LHCN-M2 (cell line): ENCODE measurements around the gene TOMT. TPM values are rescaled to one million over a fixed set of nuclear protein-coding genes. Genes with fewer than 3 reads are reported as not detected.

Experiments
- DNase-seq: peaks from one replicate; pipeline ENCODE4 v3.0.0-alpha.2; 2012; ENCODE audit warnings: low read depth
- polyA plus RNA-seq: library from polyadenylated mRNA; unstranded; fragments of >200 nt; gene quantifications from one replicate; pipeline ENCODE4 v1.2.1, GENCODE V29; 2012; ENCODE audit warnings: missing spikeins
- total RNA-seq: library from RNA; depleted of rRNA; stranded (reverse); fragments of >200 nt; gene quantifications from 2 replicates; pipeline ENCODE4 v1.2.3, GENCODE V29; 2014; rRNA removed

Gene TOMT
- total RNA-seq = not detected in 2 replicates
- not detected for polyA plus RNA-seq

- no peak for DNase-seq
Observed at GRCh38 chr11:72105888-72106287, at the start of gene TOMT. Gene TOMT (plus strand): TSS chr11:72105924. CDS start chr11:72105952, 28 bp downstream.

GRCh38 chr11:72058416-72059034 lies 47.2 kb upstream of the TOMT start:
- peak; percentile 30 for DNase-seq

DNA sequence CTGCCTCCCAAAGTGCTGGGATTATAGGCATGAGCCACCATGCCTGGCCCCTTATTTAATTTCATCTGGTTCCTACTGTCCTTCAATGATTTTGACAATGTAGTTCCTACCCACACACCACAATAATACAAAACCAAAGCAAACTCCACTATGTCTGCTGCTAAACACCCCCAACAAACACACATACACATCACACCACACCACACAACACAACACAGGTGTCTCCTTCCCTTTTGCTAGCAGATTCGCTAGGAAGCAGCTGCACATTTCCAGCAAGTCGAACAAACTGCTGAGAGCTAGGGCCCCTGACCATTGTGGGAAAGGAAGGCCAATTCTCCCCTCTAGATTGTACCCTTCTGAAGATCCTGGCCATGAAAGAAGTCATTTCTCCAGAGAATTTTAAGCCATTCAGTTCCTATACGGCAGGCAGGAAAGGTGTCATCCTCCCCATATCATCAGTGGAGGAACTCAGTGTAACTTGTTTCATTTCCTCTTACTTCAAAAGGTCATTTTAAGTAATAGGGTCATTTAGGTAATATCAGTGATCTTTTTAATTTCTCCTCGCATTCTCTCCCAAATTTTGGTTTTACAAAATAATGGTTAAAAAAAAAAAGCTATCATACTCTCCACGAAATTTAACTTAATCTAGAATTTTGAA lies 43.9 kb upstream of the TOMT start:
- no peak for DNase-seq

DNA sequence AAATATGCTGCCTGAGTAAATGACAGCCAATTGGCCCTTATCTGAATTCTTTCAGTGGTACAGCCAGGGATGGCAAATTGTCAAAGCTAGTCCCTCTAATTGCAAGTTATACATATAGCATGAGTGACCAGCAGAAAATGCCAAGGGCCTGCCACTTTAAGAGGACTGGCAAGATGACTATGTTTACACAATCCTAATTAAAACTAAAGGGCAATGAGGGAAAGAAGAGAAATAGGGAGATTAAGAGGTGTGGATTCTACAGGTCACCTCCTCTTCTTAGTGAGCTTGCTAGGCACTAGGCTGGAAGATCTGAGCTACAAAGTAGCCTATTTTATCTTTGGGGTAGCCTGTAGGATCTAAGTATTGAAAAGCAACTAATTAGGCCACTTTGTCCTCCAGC lies 38.9 kb upstream of the TOMT start:
- no peak for DNase-seq

DNA sequence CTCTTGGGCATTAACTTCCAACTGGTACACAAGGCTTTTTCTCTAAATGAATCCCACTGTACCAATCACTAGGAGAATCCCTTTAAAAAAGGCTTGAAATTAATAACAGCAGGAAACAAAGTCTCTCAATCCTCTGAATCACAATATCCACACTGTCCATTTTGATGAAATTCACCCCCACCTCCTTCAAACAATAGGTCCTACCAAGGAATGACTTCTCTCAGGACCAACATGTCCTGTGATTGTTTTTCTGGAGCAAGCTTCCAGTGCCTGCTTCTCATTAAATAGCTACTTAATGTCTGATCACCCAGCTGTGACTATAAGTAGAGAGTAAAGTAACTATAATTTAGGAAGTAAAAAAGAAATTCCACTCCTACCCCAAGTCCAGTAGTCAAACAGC lies 38.5 kb upstream of the TOMT start:
- DNase-seq = no peak

DNA sequence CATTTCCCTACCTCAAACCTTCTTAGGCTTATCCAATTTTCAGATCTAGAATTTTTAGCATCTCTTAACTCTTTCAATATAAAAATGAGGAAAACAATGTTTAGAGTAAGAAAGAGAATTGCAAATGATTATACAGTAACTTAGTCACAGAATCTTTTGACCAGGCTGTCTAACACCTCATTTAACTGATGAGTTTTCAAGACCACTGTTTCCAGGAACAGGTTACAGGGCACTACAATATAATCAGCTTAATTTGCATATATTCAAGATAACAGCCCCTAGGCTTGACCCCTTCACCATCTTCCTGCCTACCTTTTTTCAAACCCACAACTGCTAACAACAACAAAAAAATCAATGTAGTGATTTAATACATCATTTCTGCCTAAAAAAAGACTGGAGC lies 38.0 kb upstream of the TOMT start:
- DNase-seq = no peak

DNA sequence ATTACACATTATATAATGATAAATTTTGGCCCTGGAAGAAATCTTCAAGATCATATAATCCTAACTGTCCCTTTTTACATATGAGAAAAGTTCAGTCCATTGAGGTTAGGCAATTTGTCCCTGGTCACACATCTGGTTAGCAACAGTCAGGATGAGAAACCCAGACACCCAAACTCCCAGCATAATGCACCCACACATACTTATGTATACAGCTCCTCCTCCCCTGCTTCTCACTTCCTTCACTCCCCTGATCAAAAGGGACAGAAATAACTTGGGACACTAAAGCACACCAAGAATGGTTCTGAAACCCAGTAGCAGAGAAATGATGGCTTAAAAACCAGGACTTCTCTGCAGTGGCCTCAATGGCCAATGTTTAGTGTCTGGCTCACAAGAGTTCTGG lies 36.5 kb upstream of the TOMT start:
- peak; percentile 26 for DNase-seq

DNA sequence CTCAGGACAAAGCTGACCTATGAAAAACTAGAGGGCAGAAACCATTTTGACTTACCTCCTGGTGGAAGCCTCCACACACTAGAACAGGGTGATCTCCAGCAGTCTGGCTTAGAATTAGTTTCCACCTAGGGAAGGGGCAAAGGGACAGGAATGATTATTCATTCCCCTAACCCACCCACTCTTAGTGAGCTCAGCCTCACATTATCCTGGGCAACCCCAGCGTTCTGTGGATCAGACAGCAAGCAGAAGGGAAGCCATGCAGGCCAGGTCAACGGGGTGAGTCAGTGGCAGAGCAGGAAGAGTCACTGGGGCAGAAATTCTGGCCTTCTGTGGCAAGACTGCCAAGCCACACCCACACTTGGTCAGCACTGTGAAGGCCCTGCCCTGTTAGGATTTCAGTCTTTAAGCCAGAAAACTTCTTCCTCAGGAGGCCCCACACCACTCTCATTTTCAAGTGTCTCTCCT lies 35.9 kb upstream of the TOMT start:
- DNase-seq = peak; percentile 85

DNA sequence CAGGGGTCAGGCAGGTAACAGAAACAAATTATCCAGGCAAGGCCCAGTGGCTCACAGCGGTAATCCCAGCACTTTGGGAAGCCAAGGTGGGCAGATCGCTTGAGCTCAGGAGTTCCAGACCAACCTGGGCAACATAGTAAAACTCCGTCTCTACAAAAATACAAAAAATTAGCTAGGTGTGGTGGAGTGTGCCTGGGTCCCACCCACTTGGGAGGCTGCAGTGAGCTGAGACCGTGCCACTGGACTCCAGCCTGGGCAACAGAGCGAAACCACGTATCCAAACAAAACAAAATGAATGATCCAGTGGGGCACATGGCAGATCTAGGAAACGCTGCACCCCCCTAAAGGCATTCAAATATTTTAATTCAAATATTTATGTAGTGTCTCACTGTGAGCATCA lies 35.2 kb upstream of the TOMT start:
- no peak for DNase-seq

GRCh38 chr11:72072348-72072747 lies 33.4 kb upstream of the TOMT start:
- DNase-seq = peak; percentile 74

DNA sequence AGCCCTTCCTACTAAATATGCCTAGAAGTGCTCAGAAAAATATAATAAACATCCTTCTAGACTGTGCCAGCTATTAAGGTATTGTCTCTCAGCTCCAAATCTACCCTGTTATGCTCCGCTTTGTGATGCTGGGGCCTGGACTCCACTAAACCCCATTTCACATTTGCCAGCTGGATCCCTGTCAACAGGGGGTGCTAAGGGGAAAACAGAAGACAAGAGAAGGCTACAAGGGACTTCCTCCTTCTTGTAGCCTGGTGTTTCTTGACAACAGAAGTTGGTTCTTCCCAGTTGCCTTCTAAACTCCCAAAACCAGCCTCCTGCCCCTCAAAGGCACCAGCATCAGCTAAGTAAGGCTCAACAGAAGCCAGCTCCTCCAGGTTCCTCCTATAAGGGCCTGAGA lies 30.6 kb upstream of the TOMT start:
- DNase-seq = peak; percentile 30

- no peak for DNase-seq
Observed at GRCh38 chr11:72075756-72076155, 30.0 kb upstream of the TOMT start.

- DNase-seq = no peak
Observed at GRCh38 chr11:72078477-72078876, 27.2 kb upstream of the TOMT start.

- DNase-seq = no peak
Observed at GRCh38 chr11:72079819-72080325, 25.9 kb upstream of the TOMT start.

DNA sequence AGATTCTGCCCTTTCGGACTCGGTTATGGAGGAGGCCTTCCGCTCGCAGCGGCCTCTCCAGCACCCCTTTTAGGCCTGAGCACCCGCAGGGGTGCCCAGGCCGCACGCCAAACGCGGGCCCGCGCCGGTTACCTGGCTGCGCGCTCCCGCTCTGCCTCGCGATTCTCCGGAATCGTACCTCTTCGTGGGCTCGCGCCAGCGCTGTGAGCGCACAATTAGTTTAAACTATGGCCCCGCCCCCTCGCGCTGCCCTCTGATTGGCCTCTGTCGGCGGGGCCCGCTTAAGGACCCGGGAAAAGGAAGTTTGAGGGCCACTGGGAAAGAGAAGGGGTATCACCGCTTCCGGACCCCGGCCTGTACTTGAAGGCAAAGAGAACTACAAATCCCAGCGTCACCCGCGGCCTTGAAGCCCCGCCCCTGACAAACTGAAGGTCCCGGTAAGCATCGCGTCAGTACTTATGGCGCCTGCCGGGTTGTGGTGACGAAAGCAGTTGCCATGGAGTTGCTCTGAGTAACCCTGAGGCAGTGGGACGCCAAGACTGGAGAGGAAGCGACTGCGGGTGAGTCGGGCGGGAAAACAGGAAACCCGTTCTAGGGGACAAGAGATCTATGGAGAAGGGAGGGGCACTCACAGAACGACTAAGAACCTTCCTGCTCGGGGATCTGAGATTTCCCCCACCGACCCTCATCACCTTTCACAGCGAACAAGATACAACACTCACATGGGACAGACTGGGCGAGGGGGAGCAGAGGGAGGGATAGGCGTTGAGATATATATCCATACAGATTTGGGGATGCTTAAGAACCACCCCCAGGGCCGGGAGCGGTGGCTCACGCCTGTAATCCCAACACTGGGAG lies 25.2 kb upstream of the TOMT start, which contains the start of the genes LRRC51 and NUMA1:
LRRC51 (plus strand) TSS at position 525 of the 858 bp plus-strand sequence. CDS start 8,234 bp downstream, outside the sequence.
NUMA1 (minus strand) TSS at position 217 of the 858 bp plus-strand sequence. CDS start 44,599 bp downstream, outside the sequence.
- peak; percentile 100 for DNase-seq

GRCh38 chr11:72081184-72081644 lies 24.5 kb upstream of the TOMT start:
- DNase-seq = no peak

DNA sequence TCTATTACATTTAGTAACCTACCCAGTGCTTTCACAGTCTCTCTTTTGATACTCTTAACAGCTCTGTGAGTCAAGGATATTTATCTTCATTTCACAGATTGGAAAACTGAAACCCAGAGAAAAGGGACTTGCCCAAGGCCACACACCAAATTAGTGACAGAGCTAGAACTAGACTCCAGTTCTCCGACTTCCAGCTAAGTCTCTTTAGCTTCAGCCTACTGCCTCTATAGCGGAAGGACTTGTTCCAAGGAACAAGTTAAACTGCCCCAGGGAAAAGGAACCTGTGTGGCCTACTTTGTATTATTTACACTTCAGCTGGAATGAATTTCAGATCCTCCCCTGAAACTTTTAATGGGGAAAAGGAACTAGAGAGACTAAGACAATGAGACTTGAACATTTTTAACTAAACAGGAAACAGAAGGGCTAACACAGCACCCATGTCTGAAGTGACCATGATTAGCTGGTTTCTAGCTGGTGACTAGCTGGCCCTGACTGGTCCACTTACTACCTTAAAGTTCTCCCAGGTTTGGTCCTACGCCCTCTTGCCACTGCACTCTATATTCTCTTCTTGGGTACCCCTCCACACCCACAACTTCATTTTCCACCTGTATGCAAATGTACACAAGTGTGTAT lies 23.8 kb upstream of the TOMT start:
- DNase-seq = no peak

DNA sequence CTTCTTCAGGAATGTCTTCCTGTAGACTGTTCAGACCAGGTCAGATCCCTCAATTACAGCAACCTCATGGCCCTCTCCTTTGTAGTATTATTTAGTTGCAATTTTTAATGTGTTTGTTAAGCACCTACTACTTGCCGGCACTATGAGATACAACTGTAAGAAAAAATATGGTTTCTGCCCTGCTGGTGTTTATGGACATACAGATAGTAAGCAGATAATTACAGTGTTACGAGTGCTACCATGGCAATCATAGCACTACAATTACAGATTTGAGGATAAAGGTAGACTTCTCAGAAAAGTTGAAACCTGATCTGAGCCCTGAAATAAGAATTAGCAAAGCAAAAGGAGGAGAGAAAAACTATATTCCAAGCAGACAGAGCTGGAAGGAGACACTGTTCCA lies 22.3 kb upstream of the TOMT start:
- no peak for DNase-seq

DNA sequence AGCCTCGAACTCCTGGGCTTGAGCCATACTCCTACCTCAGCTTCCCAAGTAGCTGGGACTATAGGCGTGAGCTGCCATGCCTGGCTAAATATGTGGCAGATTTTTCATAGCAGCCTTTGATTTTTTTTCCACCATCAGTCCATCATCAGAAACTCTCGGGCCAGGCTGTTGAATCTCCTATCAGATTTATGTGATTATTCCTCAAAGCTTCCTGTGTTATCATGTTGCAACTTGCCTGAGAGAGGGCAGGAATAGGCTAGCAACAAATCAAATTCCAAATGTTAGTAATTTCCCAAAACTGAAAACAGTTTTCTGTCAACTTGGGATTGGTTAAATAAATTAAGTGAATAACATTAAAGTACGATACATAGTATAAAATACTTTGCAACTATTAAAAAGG lies 21.6 kb upstream of the TOMT start:
- DNase-seq = no peak

- DNase-seq = no peak
Observed at GRCh38 chr11:72084965-72085364, 20.8 kb upstream of the TOMT start.

- no peak for DNase-seq
Observed at GRCh38 chr11:72085621-72086351, 19.9 kb upstream of the TOMT start.
